WTC11 (cell line): ENCODE results near the gene PNLDC1. TPM values are rescaled to one million over a fixed set of nuclear protein-coding genes. Genes with fewer than 3 reads are reported as not detected.

Source experiments
- ATAC-seq: fragments of 200-7000 bp; cut with Tn5 transposase; 2 replicates; pipeline ENCODE4 v1.10.0; 2021; ENCODE audit warnings: mild to moderate bottlenecking, moderate library complexity
- CTCF ChIA-PET: fragments of 300-600 bp; sonication (Branson Sonifier 250); formaldehyde crosslinking; loops from one replicate; lab custom pipeline; 2021; ENCODE audit warnings: antibody characterized with exemption; lab: Charles Lee
- POLR2A ChIA-PET: fragments of 350-600 bp; sonication (Branson Sonifier 250); formaldehyde crosslinking; loops from one replicate; lab custom pipeline; 2021; ENCODE audit warnings: antibody characterized with exemption; lab: Charles Lee
- DNase-seq: peaks from one replicate; pipeline ENCODE4 v3.0.0; 2021; ENCODE audit warnings: low spot score
- H3K27ac Mint-ChIP-seq: 2 replicates; pipeline ENCODE4 v1.8.0; 2021; ENCODE audit warnings: mixed read lengths
- H3K27me3 Mint-ChIP-seq: 2 replicates; pipeline ENCODE4 v1.8.0; 2021; ENCODE audit warnings: low read depth, mild to moderate bottlenecking, moderate library complexity, mixed read lengths
- H3K36me3 Mint-ChIP-seq: 2 replicates; pipeline ENCODE4 v1.8.0; 2021; ENCODE audit warnings: mixed read lengths
- H3K4me1 Mint-ChIP-seq: 2 replicates; pipeline ENCODE4 v1.8.0; 2022; ENCODE audit warnings: mixed read lengths
- H3K4me3 Mint-ChIP-seq: 2 replicates; pipeline ENCODE4 v1.8.0; 2021; ENCODE audit warnings: mild to moderate bottlenecking, moderate library complexity, mixed read lengths
- H3K9me3 Mint-ChIP-seq: 2 replicates; pipeline ENCODE4 v1.8.0; 2021; ENCODE audit warnings: mixed read lengths
- ATF3 ChIP-seq: sonication (generic); formaldehyde crosslinking; conservative IDR thresholded peaks from 2 replicates; pipeline ENCODE4 v1.8.1; 2022; ENCODE audit warnings: mild to moderate bottlenecking, missing genetic modification reagents
- ATF6 ChIP-seq: sonication (generic); formaldehyde crosslinking; IDR thresholded peaks from 2 replicates; pipeline ENCODE4 v1.8.1; 2023; ENCODE audit warnings: mild to moderate bottlenecking, missing genetic modification reagents
- CDX4 ChIP-seq: fragments of 250-450 bp; sonication (Bioruptor Pico); IDR thresholded peaks from 2 replicates; pipeline ENCODE4 v1.9.0; 2021; ENCODE audit warnings: moderate library complexity, mild to moderate bottlenecking, inconsistent platforms, borderline replicate concordance
- ELF4 ChIP-seq: sonication (generic); formaldehyde crosslinking; IDR thresholded peaks from 2 replicates; pipeline ENCODE4 v1.8.1; 2022; ENCODE audit warnings: low read depth, mild to moderate bottlenecking, moderate library complexity, missing genetic modification reagents
- FOXJ3 ChIP-seq: sonication (generic); formaldehyde crosslinking; IDR thresholded peaks from 2 replicates; pipeline ENCODE4 v1.9.0; 2021; ENCODE audit warnings: missing genetic modification reagents, mild to moderate bottlenecking, borderline replicate concordance
- GABPB1 ChIP-seq: sonication (generic); formaldehyde crosslinking; IDR thresholded peaks from 2 replicates; pipeline ENCODE4 v1.8.1; 2023; ENCODE audit warnings: mild to moderate bottlenecking, missing genetic modification reagents
- HMGA2 ChIP-seq: fragments of 250-450 bp; sonication (Bioruptor Pico); IDR thresholded peaks from 2 replicates; pipeline ENCODE4 v1.4.0; 2021; ENCODE audit warnings: mild to moderate bottlenecking, moderate library complexity
- JUN ChIP-seq: sonication (generic); formaldehyde crosslinking; IDR thresholded peaks from 2 replicates; pipeline ENCODE4 v1.8.0; 2023; ENCODE audit warnings: mild to moderate bottlenecking, missing genetic modification reagents
- KAT7 ChIP-seq: sonication (generic); formaldehyde crosslinking; IDR thresholded peaks from 2 replicates; pipeline ENCODE4 v1.8.1; 2023; ENCODE audit warnings: missing genetic modification reagents, mild to moderate bottlenecking, borderline replicate concordance
- MXD4 ChIP-seq: fragments of 250-450 bp; sonication (Bioruptor Pico); IDR thresholded peaks from 2 replicates; pipeline ENCODE4 v1.8.0; 2021; ENCODE audit warnings: mild to moderate bottlenecking, moderate library complexity, borderline replicate concordance
- TCF7 ChIP-seq: sonication (generic); formaldehyde crosslinking; IDR thresholded peaks from 2 replicates; pipeline ENCODE4 v1.8.0; 2022; ENCODE audit warnings: mild to moderate bottlenecking, low read depth, missing genetic modification reagents, moderate library complexity
- TEAD1 ChIP-seq: sonication (generic); formaldehyde crosslinking; IDR thresholded peaks from 2 replicates; pipeline ENCODE4 v1.8.0; 2022; ENCODE audit warnings: mild to moderate bottlenecking, missing genetic modification reagents
- ZNF138 ChIP-seq: sonication (generic); formaldehyde crosslinking; conservative IDR thresholded peaks from 2 replicates; pipeline ENCODE4 v1.8.1; 2022; ENCODE audit warnings: mild to moderate bottlenecking, moderate library complexity, missing genetic modification reagents
- ZNF232 ChIP-seq: sonication (generic); formaldehyde crosslinking; IDR thresholded peaks from 2 replicates; pipeline ENCODE4 v1.8.0; 2022; ENCODE audit warnings: mild to moderate bottlenecking, missing genetic modification reagents
- ZNF263 ChIP-seq: sonication (generic); formaldehyde crosslinking; IDR thresholded peaks from 2 replicates; pipeline ENCODE4 v1.8.1; 2022; ENCODE audit warnings: low read depth, mild to moderate bottlenecking, moderate library complexity, missing genetic modification reagents
- ZNF317 ChIP-seq: sonication (generic); formaldehyde crosslinking; IDR thresholded peaks from 2 replicates; pipeline ENCODE4 v1.8.1; 2023; ENCODE audit warnings: low read depth, mild to moderate bottlenecking, moderate library complexity, missing genetic modification reagents, borderline replicate concordance
- ZNF423 ChIP-seq: fragments of 250-450 bp; sonication (Bioruptor Pico); IDR thresholded peaks from 2 replicates; pipeline ENCODE4 v2.1.2; 2022; ENCODE audit warnings: mild to moderate bottlenecking, moderate library complexity
- total RNA-seq: library from RNA; stranded (reverse); gene quantifications from 3 replicates; pipeline ENCODE4 v1.2.3, GENCODE V29; 2021
- TF ChIP-seq, protein P1 (sequence below): sonication (generic); formaldehyde crosslinking; IDR thresholded peaks from 2 replicates; pipeline ENCODE4 v1.8.1; 2022; ENCODE audit warnings: mild to moderate bottlenecking, moderate library complexity, missing genetic modification reagents
- TF ChIP-seq, protein P2 (sequence below): sonication (generic); formaldehyde crosslinking; IDR thresholded peaks from 2 replicates; pipeline ENCODE4 v1.8.0; 2022; ENCODE audit warnings: mild to moderate bottlenecking, missing genetic modification reagents
- TF ChIP-seq, protein P3 (sequence below): sonication (generic); formaldehyde crosslinking; IDR thresholded peaks from 2 replicates; pipeline ENCODE4 v1.8.1; 2023; ENCODE audit warnings: mild to moderate bottlenecking, missing genetic modification reagents, moderate library complexity
- TF ChIP-seq, protein P4 (sequence below): sonication (generic); formaldehyde crosslinking; IDR thresholded peaks from 2 replicates; pipeline ENCODE4 v1.8.0; 2022; ENCODE audit warnings: missing genetic modification reagents
- TF ChIP-seq, protein P5 (sequence below): sonication (generic); formaldehyde crosslinking; IDR thresholded peaks from 2 replicates; pipeline ENCODE4 v1.8.1; 2022; ENCODE audit warnings: missing genetic modification reagents, borderline replicate concordance

Gene PNLDC1
- total RNA-seq, 1 experiment from 2014 or later, result 0.39 TPM

GRCh38 chr6:159826968-159827647 is 27.0 kb downstream of the PNLDC1 start:
- ATAC-seq (no peak), DNase-seq (no peak)
- H3K4me1 Mint-ChIP-seq, result peaks cover 55% of the 10 kb centered on the region
- TF ChIP-seq ZNF138 (CRISPR knock-in tag) (no peak), HMGA2 (CRISPR knock-in tag) (no peak), CDX4 (CRISPR knock-in tag) (no peak), FOXJ3 (CRISPR knock-in tag) (no peak), ZNF317 (CRISPR knock-in tag) (no peak), KAT7 (CRISPR knock-in tag) (no peak)
- TF ChIP-seq, protein P1, sequence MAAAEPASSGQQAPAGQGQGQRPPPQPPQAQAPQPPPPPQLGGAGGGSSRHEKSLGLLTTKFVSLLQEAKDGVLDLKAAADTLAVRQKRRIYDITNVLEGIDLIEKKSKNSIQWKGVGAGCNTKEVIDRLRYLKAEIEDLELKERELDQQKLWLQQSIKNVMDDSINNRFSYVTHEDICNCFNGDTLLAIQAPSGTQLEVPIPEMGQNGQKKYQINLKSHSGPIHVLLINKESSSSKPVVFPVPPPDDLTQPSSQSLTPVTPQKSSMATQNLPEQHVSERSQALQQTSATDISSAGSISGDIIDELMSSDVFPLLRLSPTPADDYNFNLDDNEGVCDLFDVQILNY (CRISPR knock-in tag), result no peak
- TF ChIP-seq, protein P2, sequence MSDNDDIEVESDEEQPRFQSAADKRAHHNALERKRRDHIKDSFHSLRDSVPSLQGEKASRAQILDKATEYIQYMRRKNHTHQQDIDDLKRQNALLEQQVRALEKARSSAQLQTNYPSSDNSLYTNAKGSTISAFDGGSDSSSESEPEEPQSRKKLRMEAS, result no peak
- TF ChIP-seq, protein P3, sequence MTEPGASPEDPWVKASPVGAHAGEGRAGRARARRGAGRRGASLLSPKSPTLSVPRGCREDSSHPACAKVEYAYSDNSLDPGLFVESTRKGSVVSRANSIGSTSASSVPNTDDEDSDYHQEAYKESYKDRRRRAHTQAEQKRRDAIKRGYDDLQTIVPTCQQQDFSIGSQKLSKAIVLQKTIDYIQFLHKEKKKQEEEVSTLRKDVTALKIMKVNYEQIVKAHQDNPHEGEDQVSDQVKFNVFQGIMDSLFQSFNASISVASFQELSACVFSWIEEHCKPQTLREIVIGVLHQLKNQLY (CRISPR knock-in tag), result no peak
- H3K9me3 Mint-ChIP-seq, result peaks cover 9% of the 10 kb centered on the region
- POLR2A ChIA-PET, result no interaction called here
- no peak overlapping the region for H3K4me3 Mint-ChIP-seq
- CTCF ChIA-PET, result interaction anchor here (0.7 kb wide), 1 partner anchor 205 kb away, joined by 4 read pairs; no protein-coding TSS in a partner anchor
- H3K27me3 Mint-ChIP-seq, result no peaks in the 10 kb centered on the region
- H3K36me3 Mint-ChIP-seq, result peaks cover 10% of the 10 kb centered on the region
- no peak overlapping the region for H3K27ac Mint-ChIP-seq

GRCh38 chr6:159828074-159828473 is 28.0 kb downstream of the PNLDC1 start:
- DNase-seq, result no peak
- Mint-ChIP-seq H3K4me1 (peaks cover 58% of the 10 kb centered on the region), H3K27me3 (no peaks in the 10 kb centered on the region), H3K4me3 (no peak overlapping the region), H3K36me3 (peaks cover 12% of the 10 kb centered on the region), H3K9me3 (peaks cover 12% of the 10 kb centered on the region)
- POLR2A ChIA-PET, result no interaction called here
- TF ChIP-seq ZNF232 (no peak), TEAD1 (0 out of 2 replicates have a peak, but pooled peaks have one; percentile 23), TCF7 (CRISPR knock-in tag) (no peak), ATF6 (no peak), ELF4 (no peak), GABPB1 (CRISPR knock-in tag) (no peak), MXD4 (no peak), ZNF423 (CRISPR knock-in tag) (peak; percentile 31; the same call in 1 of the 2 replicates), JUN (CRISPR knock-in tag) (no peak), ZNF263 (no peak), ATF3 (CRISPR knock-in tag) (no peak)
- TF ChIP-seq, protein P4, sequence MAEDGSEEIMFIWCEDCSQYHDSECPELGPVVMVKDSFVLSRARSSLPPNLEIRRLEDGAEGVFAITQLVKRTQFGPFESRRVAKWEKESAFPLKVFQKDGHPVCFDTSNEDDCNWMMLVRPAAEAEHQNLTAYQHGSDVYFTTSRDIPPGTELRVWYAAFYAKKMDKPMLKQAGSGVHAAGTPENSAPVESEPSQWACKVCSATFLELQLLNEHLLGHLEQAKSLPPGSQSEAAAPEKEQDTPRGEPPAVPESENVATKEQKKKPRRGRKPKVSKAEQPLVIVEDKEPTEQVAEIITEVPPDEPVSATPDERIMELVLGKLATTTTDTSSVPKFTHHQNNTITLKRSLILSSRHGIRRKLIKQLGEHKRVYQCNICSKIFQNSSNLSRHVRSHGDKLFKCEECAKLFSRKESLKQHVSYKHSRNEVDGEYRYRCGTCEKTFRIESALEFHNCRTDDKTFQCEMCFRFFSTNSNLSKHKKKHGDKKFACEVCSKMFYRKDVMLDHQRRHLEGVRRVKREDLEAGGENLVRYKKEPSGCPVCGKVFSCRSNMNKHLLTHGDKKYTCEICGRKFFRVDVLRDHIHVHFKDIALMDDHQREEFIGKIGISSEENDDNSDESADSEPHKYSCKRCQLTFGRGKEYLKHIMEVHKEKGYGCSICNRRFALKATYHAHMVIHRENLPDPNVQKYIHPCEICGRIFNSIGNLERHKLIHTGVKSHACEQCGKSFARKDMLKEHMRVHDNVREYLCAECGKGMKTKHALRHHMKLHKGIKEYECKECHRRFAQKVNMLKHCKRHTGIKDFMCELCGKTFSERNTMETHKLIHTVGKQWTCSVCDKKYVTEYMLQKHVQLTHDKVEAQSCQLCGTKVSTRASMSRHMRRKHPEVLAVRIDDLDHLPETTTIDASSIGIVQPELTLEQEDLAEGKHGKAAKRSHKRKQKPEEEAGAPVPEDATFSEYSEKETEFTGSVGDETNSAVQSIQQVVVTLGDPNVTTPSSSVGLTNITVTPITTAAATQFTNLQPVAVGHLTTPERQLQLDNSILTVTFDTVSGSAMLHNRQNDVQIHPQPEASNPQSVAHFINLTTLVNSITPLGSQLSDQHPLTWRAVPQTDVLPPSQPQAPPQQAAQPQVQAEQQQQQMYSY (CRISPR knock-in tag), result no peak
- TF ChIP-seq, protein P5, sequence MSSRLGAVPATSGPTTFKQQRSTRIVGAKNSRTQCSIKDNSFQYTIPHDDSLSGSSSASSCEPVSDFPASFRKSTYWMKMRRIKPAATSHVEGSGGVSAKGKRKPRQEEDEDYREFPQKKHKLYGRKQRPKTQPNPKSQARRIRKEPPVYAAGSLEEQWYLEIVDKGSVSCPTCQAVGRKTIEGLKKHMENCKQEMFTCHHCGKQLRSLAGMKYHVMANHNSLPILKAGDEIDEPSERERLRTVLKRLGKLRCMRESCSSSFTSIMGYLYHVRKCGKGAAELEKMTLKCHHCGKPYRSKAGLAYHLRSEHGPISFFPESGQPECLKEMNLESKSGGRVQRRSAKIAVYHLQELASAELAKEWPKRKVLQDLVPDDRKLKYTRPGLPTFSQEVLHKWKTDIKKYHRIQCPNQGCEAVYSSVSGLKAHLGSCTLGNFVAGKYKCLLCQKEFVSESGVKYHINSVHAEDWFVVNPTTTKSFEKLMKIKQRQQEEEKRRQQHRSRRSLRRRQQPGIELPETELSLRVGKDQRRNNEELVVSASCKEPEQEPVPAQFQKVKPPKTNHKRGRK (CRISPR knock-in tag), result no peak
- TF ChIP-seq, all 79 proteins: peak for 2
- no peak overlapping the region for H3K27ac Mint-ChIP-seq
- CTCF ChIA-PET, result no interaction called here
- ATAC-seq, result no peak
